ENCODE results near the gene ARHGAP26.

The ARHGAP26 gene

GRCh38 chr5:143268388-143268787 lies 498.2 kb downstream of the ARHGAP26 start:
- H3K79me1 ChIP-seq (replicated peaks; ENCODE audit: low read length, poor library complexity, severe bottlenecking) = no peaks in the 10 kb centered on the region
- no peaks in the 10 kb centered on the region for H3K4me1 ChIP-seq (ENCODE audit: control insufficient read depth, insufficient read depth, low read depth, low read length)
- H3K36me3 ChIP-seq (ENCODE audit: control insufficient read depth in 1 of 2, insufficient read depth in 2 of 2, low read depth in 1 of 2, low read length in 2 of 2) = no peaks in the 10 kb centered on the region
- H3K4me2 ChIP-seq (ENCODE audit: low read length, poor library complexity, severe bottlenecking) = no peak overlapping the region
- H4K91ac ChIP-seq (ENCODE audit: low read length) = no peak overlapping the region
- no peak overlapping the region for H2AFZ ChIP-seq (ENCODE audit: low read depth, low read length)
- no peaks in the 10 kb centered on the region for H3K27me3 ChIP-seq (ENCODE audit: control insufficient read depth in 1 of 2, insufficient read depth in 1 of 2, low read length in 2 of 2)
- H2AK5ac ChIP-seq (ENCODE audit: low read length, severe bottlenecking) = no peak overlapping the region
- no peak overlapping the region for H2BK120ac ChIP-seq (ENCODE audit: low read depth, low read length)
- H3K4ac ChIP-seq (ENCODE audit: low read depth in 1 of 2, low read length in 2 of 2) = no peak overlapping the region
- H2BK12ac ChIP-seq (ENCODE audit: low read length in 2 of 2) = no peak overlapping the region
- no peak overlapping the region for H4K8ac ChIP-seq (ENCODE audit: low read length)
- no peak overlapping the region for H2BK5ac ChIP-seq (ENCODE audit: low read depth, low read length, poor library complexity, severe bottlenecking)
- H3K14ac ChIP-seq (ENCODE audit: low read length in 2 of 2) = no peak overlapping the region
- no CpG with 5 or more reads among the region's 2 CpGs for WGBS
- no peak overlapping the region for H3K4me3 ChIP-seq (ENCODE audit: insufficient read depth in 1 of 2, low read depth in 1 of 2, low read length in 2 of 2)
- no peak overlapping the region for H3K23ac ChIP-seq (ENCODE audit: low read length in 2 of 2)
- peaks cover 12% of the 10 kb centered on the region for H3K9me3 ChIP-seq (ENCODE audit: control insufficient read depth, low read length)
- H3K9ac ChIP-seq (ENCODE audit: low read length) = no peak overlapping the region
- H3K27ac ChIP-seq (ENCODE audit: low read length, poor library complexity, severe bottlenecking) = no peak overlapping the region
- H2BK15ac ChIP-seq (ENCODE audit: low read depth, poor library complexity, severe bottlenecking) = no peak overlapping the region
- DNase-seq = no peak
- H3K18ac ChIP-seq (ENCODE audit: low read depth in 1 of 2, low read length in 2 of 2) = no peak overlapping the region

- Histone ChIP-seq H3K23ac (ENCODE audit: low read length in 2 of 2) (no peak overlapping the region), H3K4me1 (ENCODE audit: control insufficient read depth, insufficient read depth, low read depth, low read length) (no peaks in the 10 kb centered on the region), H2AK5ac (ENCODE audit: low read length, severe bottlenecking) (no peak overlapping the region), H2BK120ac (ENCODE audit: low read depth, low read length) (no peak overlapping the region), H3K36me3 (ENCODE audit: control insufficient read depth in 1 of 2, insufficient read depth in 2 of 2, low read depth in 1 of 2, low read length in 2 of 2) (peaks cover 0 to 4% of the 10 kb centered on the region in 2 experiments), H3K9ac (ENCODE audit: low read length) (no peak overlapping the region), H2BK12ac (ENCODE audit: low read length in 2 of 2) (no peak overlapping the region), H3K14ac (ENCODE audit: low read length in 2 of 2) (no peak overlapping the region), H3K9me3 (ENCODE audit: control insufficient read depth, low read length) (peaks cover 12% of the 10 kb centered on the region), H3K27ac (ENCODE audit: low read length, poor library complexity, severe bottlenecking) (no peak overlapping the region), H3K4me2 (ENCODE audit: low read length, poor library complexity, severe bottlenecking) (no peak overlapping the region), H3K18ac (ENCODE audit: low read depth in 1 of 2, low read length in 2 of 2) (no peak overlapping the region), H4K91ac (ENCODE audit: low read length) (no peak overlapping the region), H4K8ac (ENCODE audit: low read length) (no peak overlapping the region), H3K79me1 (replicated peaks; ENCODE audit: low read length, poor library complexity, severe bottlenecking) (no peaks in the 10 kb centered on the region), H3K4me3 (ENCODE audit: insufficient read depth in 1 of 2, low read depth in 1 of 2, low read length in 2 of 2) (no peak overlapping the region), H2BK15ac (ENCODE audit: low read depth, poor library complexity, severe bottlenecking) (no peak overlapping the region), H3K27me3 (ENCODE audit: control insufficient read depth in 1 of 2, insufficient read depth in 1 of 2, low read length in 2 of 2) (no peaks in the 10 kb centered on the region), H2AFZ (ENCODE audit: low read depth, low read length) (no peak overlapping the region), H3K4ac (ENCODE audit: low read depth in 1 of 2, low read length in 2 of 2) (no peak overlapping the region), H2BK5ac (ENCODE audit: low read depth, low read length, poor library complexity, severe bottlenecking) (no peak overlapping the region)
- no peak for DNase-seq
- WGBS = no CpG with 5 or more reads among the region's 2 CpGs
These were observed 501.3 kb downstream of the ARHGAP26 start for GRCh38 chr5:143271431-143271830.

DNA sequence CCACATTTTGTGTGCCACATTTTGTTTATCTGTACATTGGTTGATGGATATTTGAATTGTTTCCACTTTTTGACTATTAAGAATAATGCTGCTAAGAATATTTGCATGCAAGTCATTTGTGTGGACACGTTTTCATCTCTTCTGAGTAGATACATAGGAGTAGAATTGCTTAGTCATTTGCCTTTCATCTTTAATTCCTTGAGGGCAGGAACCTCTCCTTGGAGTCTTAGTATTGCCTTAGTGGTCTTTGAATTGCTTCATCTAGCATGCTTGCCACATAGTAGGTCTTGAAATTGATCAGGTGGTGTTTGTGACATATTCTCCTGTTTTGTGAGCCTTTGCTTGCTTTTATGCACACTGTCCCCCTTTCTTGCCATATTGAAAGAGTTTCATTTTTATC lies 504.8 kb downstream of the ARHGAP26 start:
- no peak overlapping the region for H2BK12ac ChIP-seq (ENCODE audit: low read length in 2 of 2)
- H3K18ac ChIP-seq (ENCODE audit: low read depth in 1 of 2, low read length in 2 of 2) = no peak overlapping the region
- H3K9me3 ChIP-seq (ENCODE audit: control insufficient read depth, low read length) = no peaks in the 10 kb centered on the region
- no peak overlapping the region for H3K23ac ChIP-seq (ENCODE audit: low read length in 2 of 2)
- WGBS = 92% methylated on average over 1 of the region's 1 CpG
- no peak overlapping the region for H3K4ac ChIP-seq (ENCODE audit: low read depth in 1 of 2, low read length in 2 of 2)
- no peaks in the 10 kb centered on the region for H3K27me3 ChIP-seq (ENCODE audit: control insufficient read depth in 1 of 2, insufficient read depth in 1 of 2, low read length in 2 of 2)
- H3K4me1 ChIP-seq (ENCODE audit: control insufficient read depth, insufficient read depth, low read depth, low read length) = peaks cover 3% of the 10 kb centered on the region
- no peak overlapping the region for H3K27ac ChIP-seq (ENCODE audit: low read length, poor library complexity, severe bottlenecking)
- H2BK120ac ChIP-seq (ENCODE audit: low read depth, low read length) = no peak overlapping the region
- no peak overlapping the region for H3K4me2 ChIP-seq (ENCODE audit: low read length, poor library complexity, severe bottlenecking)
- H3K14ac ChIP-seq (ENCODE audit: low read length in 2 of 2) = no peak overlapping the region
- no peak overlapping the region for H2BK5ac ChIP-seq (ENCODE audit: low read depth, low read length, poor library complexity, severe bottlenecking)
- DNase-seq = no peak
- H3K9ac ChIP-seq (ENCODE audit: low read length) = no peak overlapping the region
- H2BK15ac ChIP-seq (ENCODE audit: low read depth, poor library complexity, severe bottlenecking) = no peak overlapping the region
- peaks cover 0 to 28% of the 10 kb centered on the region in 2 experiments for H3K36me3 ChIP-seq (ENCODE audit: control insufficient read depth in 1 of 2, insufficient read depth in 2 of 2, low read depth in 1 of 2, low read length in 2 of 2)
- no peak overlapping the region for H3K4me3 ChIP-seq (ENCODE audit: insufficient read depth in 1 of 2, low read depth in 1 of 2, low read length in 2 of 2)
- no peak overlapping the region for H4K91ac ChIP-seq (ENCODE audit: low read length)
- H2AFZ ChIP-seq (ENCODE audit: low read depth, low read length) = no peak overlapping the region
- no peak overlapping the region for H4K8ac ChIP-seq (ENCODE audit: low read length)
- H3K79me1 ChIP-seq (replicated peaks; ENCODE audit: low read length, poor library complexity, severe bottlenecking) = peaks cover 2% of the 10 kb centered on the region
- no peak overlapping the region for H2AK5ac ChIP-seq (ENCODE audit: low read length, severe bottlenecking)

- no peak for DNase-seq
- no peak overlapping the region for H4K91ac ChIP-seq (ENCODE audit: low read length)
- no peak overlapping the region for H3K9ac ChIP-seq (ENCODE audit: low read length)
- no peak overlapping the region for H3K23ac ChIP-seq (ENCODE audit: low read length in 2 of 2)
- no peak overlapping the region for H3K18ac ChIP-seq (ENCODE audit: low read depth in 1 of 2, low read length in 2 of 2)
- no peak overlapping the region for H2AFZ ChIP-seq (ENCODE audit: low read depth, low read length)
- H3K36me3 ChIP-seq (ENCODE audit: control insufficient read depth in 1 of 2, insufficient read depth in 2 of 2, low read depth in 1 of 2, low read length in 2 of 2) = peaks cover 0 to 34% of the 10 kb centered on the region in 2 experiments
- H3K4ac ChIP-seq (ENCODE audit: low read depth in 1 of 2, low read length in 2 of 2) = no peak overlapping the region
- no peak overlapping the region for H4K8ac ChIP-seq (ENCODE audit: low read length)
- no peak overlapping the region for H2BK5ac ChIP-seq (ENCODE audit: low read depth, low read length, poor library complexity, severe bottlenecking)
- H2BK15ac ChIP-seq (ENCODE audit: low read depth, poor library complexity, severe bottlenecking) = no peak overlapping the region
- H3K14ac ChIP-seq (ENCODE audit: low read length in 2 of 2) = no peak overlapping the region
- no peak overlapping the region for H3K27ac ChIP-seq (ENCODE audit: low read length, poor library complexity, severe bottlenecking)
- H3K79me1 ChIP-seq (replicated peaks; ENCODE audit: low read length, poor library complexity, severe bottlenecking) = peaks cover 2% of the 10 kb centered on the region
- H3K9me3 ChIP-seq (ENCODE audit: control insufficient read depth, low read length) = no peaks in the 10 kb centered on the region
- H2BK12ac ChIP-seq (ENCODE audit: low read length in 2 of 2) = no peak overlapping the region
- no peaks in the 10 kb centered on the region for H3K27me3 ChIP-seq (ENCODE audit: control insufficient read depth in 1 of 2, insufficient read depth in 1 of 2, low read length in 2 of 2)
- H3K4me3 ChIP-seq (ENCODE audit: insufficient read depth in 1 of 2, low read depth in 1 of 2, low read length in 2 of 2) = no peak overlapping the region
- H3K4me2 ChIP-seq (ENCODE audit: low read length, poor library complexity, severe bottlenecking) = no peak overlapping the region
- 96% methylated on average over 4 of the region's 6 CpGs for WGBS
- H2BK120ac ChIP-seq (ENCODE audit: low read depth, low read length) = no peak overlapping the region
- no peak overlapping the region for H2AK5ac ChIP-seq (ENCODE audit: low read length, severe bottlenecking)
- H3K4me1 ChIP-seq (ENCODE audit: control insufficient read depth, insufficient read depth, low read depth, low read length) = peaks cover 3% of the 10 kb centered on the region
These were observed 505.6 kb downstream of the ARHGAP26 start for GRCh38 chr5:143275512-143276363.
